HUES6 (cell line): Measurements from ENCODE around the gene CA11.

Experiments
- H3K27ac ChIP-seq: 2 replicates; pipeline ENCODE4 v1.7.0; 2013; ENCODE audit warnings: low read depth, mild to moderate bottlenecking, low read length, inconsistent platforms
- H3K27me3 ChIP-seq: 2 replicates; pipeline ENCODE4 v1.6.1; 2013; ENCODE audit warnings: low read length; ENCODE audit not compliant: control insufficient read depth, insufficient read depth
- H3K36me3 ChIP-seq: 2 replicates; pipeline ENCODE4 v1.6.1; 2013; ENCODE audit warnings: low read length; ENCODE audit not compliant: control insufficient read depth, insufficient read depth
- H3K4me1 ChIP-seq: 2 replicates; pipeline ENCODE4 v1.6.1; 2013; ENCODE audit warnings: low read length; ENCODE audit not compliant: control insufficient read depth, insufficient read depth
- H3K4me3 ChIP-seq: 2 replicates; pipeline ENCODE4 v1.5.1; 2013; ENCODE audit warnings: low read depth, low read length
- H3K9ac ChIP-seq: one replicate; pipeline ENCODE4 v1.6.1; 2013; ENCODE audit warnings: mild to moderate bottlenecking, low read length
- H3K9me3 ChIP-seq: 2 replicates; pipeline ENCODE4 v1.6.1; 2013; ENCODE audit warnings: low read depth, low read length; ENCODE audit not compliant: control insufficient read depth, insufficient read depth

The CA11 gene

GRCh38 chr19:48678201-48678600 lies 32.2 kb upstream of the CA11 start:
- Histone ChIP-seq H3K4me1 (peaks cover 24% of the 10 kb centered on the region), H3K27me3 (peaks cover 18% of the 10 kb centered on the region), H3K36me3 (no peaks in the 10 kb centered on the region), H3K9me3 (no peaks in the 10 kb centered on the region), H3K9ac (no peak overlapping the region), H3K4me3 (no peak overlapping the region), H3K27ac (no peak overlapping the region)

- no peaks in the 10 kb centered on the region for H3K9me3 ChIP-seq
- H3K27ac ChIP-seq: no peak overlapping the region
- no peak overlapping the region for H3K9ac ChIP-seq
- H3K4me1 ChIP-seq: peaks cover 29% of the 10 kb centered on the region
- no peak overlapping the region for H3K4me3 ChIP-seq
- H3K27me3 ChIP-seq: peaks cover 21% of the 10 kb centered on the region
- no peaks in the 10 kb centered on the region for H3K36me3 ChIP-seq
Observed at GRCh38 chr19:48676887-48677286, 30.9 kb upstream of the CA11 start.

GRCh38 chr19:48676487-48676886 lies 30.5 kb upstream of the CA11 start:
- H3K27me3 ChIP-seq: peaks cover 21% of the 10 kb centered on the region

GRCh38 chr19:48674921-48675824 lies 29.2 kb upstream of the CA11 start:
- peak overlapping the region; percentile 28; the same call in 1 of the 2 replicates for H3K4me3 ChIP-seq
- H3K27ac ChIP-seq: no peak overlapping the region
- H3K36me3 ChIP-seq: no peaks in the 10 kb centered on the region
- peaks cover 32% of the 10 kb centered on the region for H3K4me1 ChIP-seq
- H3K9ac ChIP-seq: no peak overlapping the region
- no peaks in the 10 kb centered on the region for H3K9me3 ChIP-seq
- peaks cover 21% of the 10 kb centered on the region for H3K27me3 ChIP-seq

More at GRCh38 chr19:48676487-48676886, 30.5 kb upstream of the CA11 start:
- no peak overlapping the region for H3K27ac ChIP-seq
- no peaks in the 10 kb centered on the region for H3K36me3 ChIP-seq
- H3K9ac ChIP-seq: no peak overlapping the region
- H3K4me1 ChIP-seq: peaks cover 29% of the 10 kb centered on the region
- H3K4me3 ChIP-seq: no peak overlapping the region
- H3K9me3 ChIP-seq: no peaks in the 10 kb centered on the region

- Histone ChIP-seq H3K4me3 (peak overlapping the region; percentile 28), H3K9me3 (0 out of 2 replicates have a peak, but pooled peaks cover 3% of the 10 kb centered on the region), H3K9ac (no peak overlapping the region), H3K4me1 (peaks cover 32% of the 10 kb centered on the region), H3K36me3 (no peaks in the 10 kb centered on the region), H3K27me3 (peaks cover 21% of the 10 kb centered on the region), H3K27ac (no peak overlapping the region)
Observed at GRCh38 chr19:48674216-48674809, 28.3 kb upstream of the CA11 start.

GRCh38 chr19:48673436-48674100 lies 27.6 kb upstream of the CA11 start:
- peaks cover 32% of the 10 kb centered on the region for H3K4me1 ChIP-seq
- H3K36me3 ChIP-seq: no peaks in the 10 kb centered on the region
- H3K27me3 ChIP-seq: peaks cover 21% of the 10 kb centered on the region
- H3K9me3 ChIP-seq: 0 out of 2 replicates have a peak, but pooled peaks cover 3% of the 10 kb centered on the region
- peak overlapping the region; percentile 28 for H3K4me3 ChIP-seq
- H3K9ac ChIP-seq: no peak overlapping the region
- no peak overlapping the region for H3K27ac ChIP-seq

GRCh38 chr19:48672994-48673393 lies 27.0 kb upstream of the CA11 start, which contains the start of gene NTN5:
NTN5 (minus strand) TSS chr19:48673017; CDS start chr19:48670986, 2,031 bp downstream.
- Histone ChIP-seq H3K27me3 (peaks cover 21% of the 10 kb centered on the region), H3K4me3 (peak within 1 kb of the TSS; percentile 28), H3K9ac (no peak within 1 kb of the TSS), H3K9me3 (0 out of 2 replicates have a peak, but pooled peaks cover 3% of the 10 kb centered on the region), H3K27ac (no peak within 1 kb of the TSS), H3K4me1 (peaks cover 32% of the 10 kb centered on the region), H3K36me3 (no peaks in the 10 kb centered on the region)

GRCh38 chr19:48671446-48671995 lies 25.5 kb upstream of the CA11 start:
- no peaks in the 10 kb centered on the region for H3K36me3 ChIP-seq
- H3K9me3 ChIP-seq: 0 out of 2 replicates have a peak, but pooled peaks cover 3% of the 10 kb centered on the region
- H3K27ac ChIP-seq: no peak overlapping the region
- peaks cover 32% of the 10 kb centered on the region for H3K4me1 ChIP-seq
- no peak overlapping the region for H3K4me3 ChIP-seq
- peaks cover 21% of the 10 kb centered on the region for H3K27me3 ChIP-seq
- H3K9ac ChIP-seq: no peak overlapping the region

GRCh38 chr19:48670699-48671445 lies 24.9 kb upstream of the CA11 start:
- Histone ChIP-seq H3K4me3 (no peak overlapping the region), H3K9me3 (0 out of 2 replicates have a peak, but pooled peaks cover 3% of the 10 kb centered on the region), H3K27ac (no peak overlapping the region), H3K9ac (no peak overlapping the region), H3K27me3 (peaks cover 21% of the 10 kb centered on the region), H3K36me3 (no peaks in the 10 kb centered on the region), H3K4me1 (peaks cover 32% of the 10 kb centered on the region)
